GM12892 (cell line): ENCODE data around the gene OPN1MW.
"Not testable (repeated sequence)": the region's sequence is repeated elsewhere in the genome, so short reads cannot be mapped to it uniquely, and the experiment has no call there.

Experiments
- POLR2A ChIP-seq: IDR thresholded peaks from 2 replicates; pipeline ENCODE4 v1.6.1; 2011; ENCODE audit warnings: low read depth, low read length, control low read depth
- POLR2AphosphoS5 ChIP-seq: IDR thresholded peaks from 2 replicates; pipeline ENCODE4 v1.6.1; 2011; ENCODE audit warnings: low read depth, low read length, control low read depth
- TAF1 ChIP-seq: IDR thresholded peaks from 2 replicates; pipeline ENCODE4 v1.6.1; 2011; ENCODE audit warnings: low read depth, mild to moderate bottlenecking, control low read depth, low read length, borderline replicate concordance

DNA sequence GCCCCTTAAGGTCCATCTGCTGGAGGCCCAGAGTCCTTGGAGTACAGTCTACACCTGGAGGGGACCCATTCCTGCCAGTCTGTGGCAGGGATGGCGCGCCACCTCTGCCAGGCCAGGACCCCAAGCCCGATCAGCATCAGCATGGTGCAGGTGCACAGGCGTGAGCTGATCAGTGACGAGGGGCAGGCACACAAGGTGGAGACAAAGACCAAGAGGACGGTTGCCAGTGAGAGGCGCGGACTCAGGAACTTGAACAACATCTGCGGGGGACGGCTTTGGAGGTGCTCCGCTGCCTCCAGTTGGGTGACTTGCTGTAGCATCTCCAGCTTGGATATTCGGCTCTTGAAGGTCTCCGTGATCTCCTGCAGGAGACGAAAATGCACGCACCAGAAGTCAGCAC, 14.1 kb downstream of the OPN1MW start:
- not testable (repeated sequence) for TF ChIP-seq POLR2A, TAF1, POLR2AphosphoS5
